NOMO-1 (cell line): ENCODE measurements around the gene RPGRIP1.
"Not testable (repeated sequence)": the region's sequence is repeated elsewhere in the genome, so short reads cannot be mapped to it uniquely, and the experiment has no call there.

Experiments
- DNase-seq, 2 experiments: peaks; one replicate each; lab custom pipeline; 2025; ENCODE audit not compliant: unreplicated experiment in 2 of 2; lab: John Stamatoyannopoulos, UW

Gene RPGRIP1

DNA sequence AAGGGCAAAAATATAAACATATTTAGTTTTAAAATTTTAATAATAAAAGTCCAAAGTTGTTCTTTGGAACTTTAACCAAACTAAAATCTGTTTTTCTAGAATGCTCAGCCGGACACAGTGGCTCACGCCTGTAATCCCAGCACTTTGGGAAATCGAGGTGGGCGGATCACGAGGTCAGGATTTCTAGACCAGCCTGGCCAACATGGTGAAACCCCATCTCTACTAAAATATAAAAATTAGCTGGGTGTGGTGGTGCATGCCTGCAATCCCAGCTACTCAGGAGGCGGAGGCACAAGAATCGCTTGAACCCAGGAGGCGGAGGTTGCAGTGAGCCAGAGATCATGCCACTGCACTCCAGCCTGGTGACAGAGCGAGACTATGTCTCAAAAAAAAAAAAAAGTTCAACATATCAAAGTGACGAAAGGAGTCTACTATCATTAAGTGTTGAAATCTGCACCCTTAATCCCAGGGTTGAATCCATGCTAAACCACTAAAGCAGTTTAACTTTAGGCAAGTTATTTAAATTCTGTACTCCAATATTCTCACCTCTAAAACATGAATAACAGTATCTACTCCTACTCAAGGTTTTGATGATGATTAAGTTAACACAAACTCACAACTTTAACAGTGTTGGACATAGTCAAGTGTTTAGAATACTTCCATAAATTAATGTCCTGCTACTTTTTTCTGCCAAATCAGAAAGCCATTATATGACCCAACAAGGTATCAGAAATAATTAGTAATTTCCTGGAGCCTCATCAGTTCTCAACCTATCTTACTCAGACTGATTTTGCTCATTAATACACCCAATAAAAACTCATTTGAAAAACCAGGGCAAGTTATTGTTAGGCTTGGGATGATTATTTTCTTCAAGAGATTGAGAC, 21.6 kb upstream of the RPGRIP1 start:
- no peak for DNase-seq

- no peak for DNase-seq
These were observed 20.7 kb upstream of the RPGRIP1 start for GRCh38 chr14:21258889-21259787.

DNA sequence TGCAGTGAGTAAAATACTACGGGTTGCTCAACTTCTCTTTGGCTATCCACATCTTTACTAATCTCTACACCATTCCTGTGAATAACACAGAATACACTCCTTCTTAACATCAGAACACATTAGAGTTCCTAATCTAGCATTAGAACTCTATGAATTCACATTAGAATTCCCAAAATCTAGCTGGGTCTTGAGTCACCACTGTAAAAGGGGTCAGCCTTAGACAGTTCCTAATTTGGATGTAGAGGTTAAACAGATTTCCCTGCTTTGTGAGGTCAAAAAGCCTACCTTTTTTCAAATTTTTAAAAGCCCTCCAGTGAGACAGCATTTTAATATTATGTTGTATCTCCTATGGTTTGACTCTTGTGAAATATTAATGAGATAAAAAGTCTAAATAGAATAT, 18.1 kb upstream of the RPGRIP1 start:
- DNase-seq, result no peak

- DNase-seq, result no peak
These were observed 17.5 kb upstream of the RPGRIP1 start for GRCh38 chr14:21262410-21262809.

GRCh38 chr14:21263284-21264024, 16.4 kb upstream of the RPGRIP1 start:
- peak; percentile 63 to 89 for DNase-seq

GRCh38 chr14:21264025-21264801, 15.7 kb upstream of the RPGRIP1 start:
- peak; percentile 2 to 68 for DNase-seq

GRCh38 chr14:21267431-21267845, 12.4 kb upstream of the RPGRIP1 start:
- DNase-seq, result peak in 1 of 2 experiments; percentile 26

GRCh38 chr14:21267886-21268616, 11.8 kb upstream of the RPGRIP1 start:
- no peak for DNase-seq

- peak; percentile 29 to 47 for DNase-seq
These were observed 11.1 kb upstream of the RPGRIP1 start for GRCh38 chr14:21268617-21269251.

GRCh38 chr14:21269252-21270046, 10.4 kb upstream of the RPGRIP1 start, which contains the start of gene HNRNPC:
Gene HNRNPC (minus strand): TSS chr14:21269442. CDS start chr14:21234193, 35,249 bp downstream.
- DNase-seq, result peak; percentile 99 to 100

DNA sequence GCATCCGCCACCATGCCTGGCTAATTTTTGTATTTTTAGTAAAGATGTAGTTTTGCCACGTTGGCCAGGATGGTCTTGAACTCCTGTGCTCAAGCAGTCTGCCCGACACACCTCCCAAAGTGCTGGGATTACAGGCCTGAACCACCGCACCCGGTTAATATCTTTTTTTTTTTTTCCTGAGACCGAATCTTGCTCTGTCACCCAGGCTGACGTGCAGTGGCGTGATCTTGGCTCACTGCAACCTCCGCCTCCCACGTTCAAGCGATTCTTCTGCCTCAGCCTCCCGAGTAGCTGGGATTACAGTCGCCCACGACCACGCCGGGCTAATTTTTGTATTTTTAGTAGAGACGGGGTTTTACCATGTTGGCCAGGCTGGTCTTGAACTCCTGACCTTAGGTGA, 7.2 kb upstream of the RPGRIP1 start:
- not testable (repeated sequence) for DNase-seq

DNA sequence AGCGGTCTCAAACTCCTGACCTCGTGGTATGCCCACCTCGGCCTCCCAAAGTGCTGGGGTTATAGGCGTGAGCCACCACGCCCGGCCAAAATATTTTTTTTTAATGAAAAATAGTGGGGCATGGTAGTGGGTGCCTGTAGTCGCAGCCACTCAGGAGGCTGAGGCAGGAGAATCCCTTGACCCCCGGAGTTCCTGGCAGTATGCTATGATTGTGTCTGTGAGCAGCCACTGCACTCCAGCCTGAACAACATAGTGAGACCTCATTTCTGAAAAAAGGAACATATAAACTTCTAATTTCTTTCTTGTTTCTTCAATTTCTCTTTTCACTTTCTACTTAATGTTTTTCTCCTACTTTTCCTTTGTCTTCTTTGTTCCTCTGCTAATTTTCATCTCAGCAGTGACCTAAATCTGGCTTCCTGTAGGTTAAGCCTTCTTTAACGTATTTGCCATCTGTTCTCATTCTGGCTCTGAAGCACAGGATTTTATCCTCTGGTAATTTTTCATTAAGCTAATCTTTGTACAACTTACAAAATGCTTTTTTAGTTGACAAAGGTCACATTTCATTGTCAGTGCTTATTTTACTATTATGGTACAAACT, 4.5 kb upstream of the RPGRIP1 start:
- no peak for DNase-seq

- DNase-seq, result no peak
These were observed 1.3 kb upstream of the RPGRIP1 start for GRCh38 chr14:21278632-21279031.

DNA sequence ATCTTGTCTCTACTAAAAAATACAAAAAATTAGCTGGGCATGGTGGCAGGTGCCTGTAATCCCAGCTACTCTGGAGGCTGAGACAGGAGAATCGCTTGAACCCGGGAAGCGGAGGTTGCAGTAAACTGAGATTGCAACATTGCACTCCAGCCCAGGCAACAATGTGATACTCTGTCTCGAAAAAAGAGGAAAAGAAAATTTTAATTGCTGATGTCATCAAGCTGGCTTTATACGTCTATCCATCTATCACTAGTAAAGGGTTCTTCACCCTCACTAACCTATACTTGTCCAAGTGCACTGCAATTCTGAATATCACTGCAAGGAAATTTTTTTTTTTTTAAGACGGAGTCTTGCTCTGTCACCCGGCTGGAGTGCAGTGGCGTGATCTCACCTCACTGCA, 2.0 kb downstream of the RPGRIP1 start:
- DNase-seq, result not testable (repeated sequence)

DNA sequence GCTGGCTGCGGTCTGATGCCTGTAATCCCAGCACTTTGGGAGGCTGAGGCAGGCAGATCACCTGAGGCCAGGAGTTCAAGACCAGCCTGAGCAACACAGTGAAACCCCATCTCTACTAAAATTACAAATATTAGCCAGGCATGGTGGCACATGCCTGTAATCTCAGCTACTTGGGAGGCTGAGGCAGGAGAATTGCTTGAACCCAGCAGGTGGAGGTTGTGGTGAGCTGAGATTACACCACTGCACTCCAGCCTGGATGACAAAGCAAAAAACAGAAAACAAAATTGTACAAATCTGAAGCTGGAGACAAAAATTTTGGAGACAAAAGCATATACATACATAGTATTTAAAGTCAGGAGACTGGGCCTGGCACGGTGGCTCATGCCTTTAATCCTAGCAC, 6.6 kb downstream of the RPGRIP1 start:
- DNase-seq, result not testable (repeated sequence)

- no peak for DNase-seq
These were observed 7.3 kb downstream of the RPGRIP1 start for GRCh38 chr14:21287168-21287567.

GRCh38 chr14:21294026-21294425, 14.1 kb downstream of the RPGRIP1 start:
- not testable (repeated sequence) for DNase-seq

GRCh38 chr14:21298358-21298757, 18.5 kb downstream of the RPGRIP1 start:
- no peak for DNase-seq
